Fibroblast of pulmonary artery (primary cell): Measurements from ENCODE around the gene CPZ.

ENCODE experiments used
- DNase-seq: peaks from one replicate; pipeline ENCODE4 v3.0.0-alpha.2; 2010; ENCODE audit warnings: low read depth
- H3K4me3 ChIP-seq: replicated peaks from 2 replicates; pipeline ENCODE4 v1.5.1; 2011; ENCODE audit warnings: low read depth, mild to moderate bottlenecking, control low read depth, low read length, moderate library complexity
- CTCF ChIP-seq: IDR thresholded peaks from 2 replicates; pipeline ENCODE4 v1.5.1; 2011; ENCODE audit warnings: mild to moderate bottlenecking, control low read depth, low read length, inconsistent platforms; ENCODE audit errors: missing control alignments

CPZ gene

DNA sequence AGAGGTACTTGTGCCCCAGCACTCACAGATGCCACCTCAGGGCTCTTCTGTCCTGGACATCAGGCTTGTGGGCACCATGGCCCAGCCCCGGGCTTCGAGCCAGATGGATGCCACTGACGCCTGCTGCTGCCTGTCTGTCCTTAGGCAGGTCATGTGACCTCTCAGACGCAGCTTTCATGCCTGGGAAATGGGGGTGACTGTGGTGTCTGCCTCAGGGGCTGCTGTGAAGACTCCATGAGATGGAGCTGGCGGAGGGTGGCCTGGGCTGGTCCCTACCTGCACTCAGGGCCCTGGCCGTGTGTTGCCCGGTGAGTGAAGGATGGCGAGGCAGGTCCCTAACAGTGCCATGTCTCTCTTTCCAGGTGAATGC lies 6.5 kb downstream of the CPZ start:
- TF ChIP-seq CTCF: no peak
- no peak overlapping the region for H3K4me3 ChIP-seq
- no peak for DNase-seq

- H3K4me3 ChIP-seq: no peak overlapping the region
- peak; percentile 32 for DNase-seq
- TF ChIP-seq CTCF: no peak
Observed at GRCh38 chr4:8599657-8600056, 7.1 kb downstream of the CPZ start.

- DNase-seq: no peak
- TF ChIP-seq CTCF: no peak
- no peak overlapping the region for H3K4me3 ChIP-seq
Observed at GRCh38 chr4:8600266-8600665, 7.7 kb downstream of the CPZ start.

DNA sequence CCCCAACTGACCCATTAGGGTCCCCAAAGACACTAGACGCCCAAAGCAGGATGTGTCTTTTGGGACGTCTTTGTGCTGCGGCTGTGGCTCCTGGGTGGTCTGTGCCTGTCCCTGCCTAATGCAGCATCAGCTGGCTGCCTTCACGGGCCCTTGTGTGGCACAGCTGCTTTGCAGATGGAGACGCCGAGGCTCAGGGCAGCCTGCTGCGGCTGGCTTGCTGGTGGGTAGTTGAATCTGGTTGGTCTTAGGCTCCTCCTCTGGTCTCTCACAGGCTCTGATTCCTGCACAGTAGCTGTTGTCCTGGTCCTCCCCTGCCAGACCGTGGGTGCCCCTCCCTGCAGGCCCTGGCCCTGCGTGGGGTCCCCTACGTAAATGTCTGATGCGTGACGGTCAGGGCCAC lies 8.1 kb downstream of the CPZ start:
- DNase-seq: no peak
- no peak for TF ChIP-seq CTCF
- no peak overlapping the region for H3K4me3 ChIP-seq

DNA sequence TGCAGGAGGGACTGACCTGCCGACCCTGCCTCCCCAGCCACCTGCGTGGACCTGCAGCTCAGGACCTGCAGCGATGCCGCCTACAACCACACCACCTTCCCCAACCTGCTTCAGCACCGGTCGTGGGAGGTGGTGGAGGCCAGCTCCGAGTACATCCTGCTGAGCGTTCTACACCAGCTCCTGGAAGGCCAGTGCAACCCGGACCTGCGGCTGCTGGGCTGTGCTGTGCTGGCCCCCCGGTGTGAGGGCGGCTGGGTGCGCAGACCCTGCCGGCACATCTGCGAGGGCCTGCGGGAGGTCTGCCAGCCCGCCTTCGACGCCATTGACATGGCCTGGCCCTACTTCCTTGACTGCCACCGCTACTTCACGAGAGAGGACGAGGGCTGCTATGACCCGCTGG lies 8.5 kb downstream of the CPZ start:
- no peak overlapping the region for H3K4me3 ChIP-seq
- TF ChIP-seq CTCF: no peak
- no peak for DNase-seq

- DNase-seq: no peak
- TF ChIP-seq CTCF: no peak
- no peak overlapping the region for H3K4me3 ChIP-seq
Observed at GRCh38 chr4:8601556-8601955, 9.0 kb downstream of the CPZ start.

- no peak for DNase-seq
- no peak overlapping the region for H3K4me3 ChIP-seq
- no peak for TF ChIP-seq CTCF
Observed at GRCh38 chr4:8602686-8603430, 10.3 kb downstream of the CPZ start.
